K562 (cell line): ENCODE results near the gene NRCAM. TPM values are rescaled to one million over a fixed set of nuclear protein-coding genes. Genes with fewer than 3 reads are reported as not detected.

ENCODE experiments used
- E4F1 ChIP-seq: fragments of 250-450 bp; sonication (Bioruptor Pico); IDR thresholded peaks from 2 replicates; pipeline ENCODE4 v1.5.0; 2021; ENCODE audit warnings: mild to moderate bottlenecking, borderline replicate concordance
- MGA ChIP-seq: fragments of 450-650 bp; IDR thresholded peaks from 2 replicates; pipeline ENCODE4 v1.6.1; 2016; ENCODE audit warnings: mild to moderate bottlenecking, moderate library complexity
- RREB1 ChIP-seq: fragments of 250-450 bp; sonication (Bioruptor Pico); IDR thresholded peaks from 2 replicates; pipeline ENCODE4 v1.4.0; 2020
- TCF7L2 ChIP-seq: fragments of 150-350 bp; IDR thresholded peaks from 2 replicates; pipeline ENCODE4 v1.6.1; 2016; ENCODE audit warnings: low read depth, mild to moderate bottlenecking, low read length, moderate library complexity
- ZNF764 ChIP-seq: fragments of 250-450 bp; sonication (Bioruptor Pico); IDR thresholded peaks from 2 replicates; pipeline ENCODE4 v1.4.0; 2020; ENCODE audit warnings: low read depth, mild to moderate bottlenecking, moderate library complexity
- polyA plus RNA-seq, 8 experiments: library from polyadenylated mRNA; depleted of rRNA in 4 of 8; stranded (reverse) in 5 of 8; unstranded in 3 of 8; fragments of >200 nt; fragmentation: Nextera tagmentation in 2 of 8; fragmentation: Illumina TruSeq in 1 of 8; extraction: Ambion mirVana in 2 of 8; extraction: Trizol in 1 of 8; gene quantifications; 2 replicates each; pipeline versions ENCODE4 v1.2.1 to v1.2.3, GENCODE V29; 2011 to 2014; ENCODE audit warnings: inconsistent platforms in 1 of 8, missing spikeins in 1 of 8
- total RNA-seq, 7 experiments: library from RNA; depleted of rRNA in 6 of 7; stranded (reverse); fragments of >200 nt in 6 of 7; fragmentation: Illumina TruSeq in 2 of 7; extraction: Trizol in 2 of 7; gene quantifications; 2 replicates each; pipeline versions ENCODE4 v1.2.1 to v1.2.3, GENCODE V29; 2011 to 2021; ENCODE audit warnings: low replicate concordance in 1 of 7

NRCAM gene
- total and polyA plus RNA-seq, 9 of the 15 experiments (the other 6 are each of a cell fraction or from before 2014, with no cell fraction given): 0.03 to 0.54 (median 0.12) TPM; not detected in 1

GRCh38 chr7:108103558-108104298, 352.5 kb downstream of the NRCAM start (continued):
- no peak for TF ChIP-seq E4F1 (CRISPR knock-in tag)
- TF ChIP-seq MGA: no peak; the same call in 1 of the 2 replicates
- TF ChIP-seq TCF7L2: no peak
- no peak for TF ChIP-seq RREB1 (CRISPR knock-in tag)
- no peak for TF ChIP-seq ZNF764 (CRISPR knock-in tag)
